Medulla oblongata (tissue), 1 donor: ENCODE results near the gene ZNF546.

Source experiments
- DNase-seq: peaks from one replicate; pipeline ENCODE4 v3.0.0-alpha.2; 2015; ENCODE audit errors: extremely low spot score

The ZNF546 gene

GRCh38 chr19:40055832-40056504, 59.1 kb downstream of the ZNF546 start, which contains the start of gene ZNF780B:
Gene ZNF780B, minus strand, starts transcription at chr19:40056231. Its CDS starts 5,899 bp downstream, at chr19:40050332.
- DNase-seq: peak; percentile 84

DNA sequence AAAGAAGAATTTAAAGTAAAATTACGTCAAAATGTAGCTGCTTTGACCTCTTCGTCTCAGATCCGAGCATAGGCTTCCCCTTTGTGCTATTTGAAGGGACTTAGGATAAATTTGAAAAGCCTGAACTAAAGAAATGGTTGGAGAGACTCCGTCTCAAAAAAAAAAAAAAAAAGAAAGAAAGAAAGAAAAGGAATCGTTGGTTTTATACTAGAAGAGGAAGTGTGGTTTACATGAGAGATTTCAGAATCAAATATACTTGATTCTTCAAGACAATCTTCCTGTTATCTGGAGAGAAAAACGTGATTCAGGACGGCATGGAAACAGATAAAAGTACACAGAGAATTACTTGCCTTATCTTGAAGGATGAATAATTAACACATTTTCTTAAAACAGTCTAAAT, 59.6 kb downstream of the ZNF546 start:
- DNase-seq: no peak

DNA sequence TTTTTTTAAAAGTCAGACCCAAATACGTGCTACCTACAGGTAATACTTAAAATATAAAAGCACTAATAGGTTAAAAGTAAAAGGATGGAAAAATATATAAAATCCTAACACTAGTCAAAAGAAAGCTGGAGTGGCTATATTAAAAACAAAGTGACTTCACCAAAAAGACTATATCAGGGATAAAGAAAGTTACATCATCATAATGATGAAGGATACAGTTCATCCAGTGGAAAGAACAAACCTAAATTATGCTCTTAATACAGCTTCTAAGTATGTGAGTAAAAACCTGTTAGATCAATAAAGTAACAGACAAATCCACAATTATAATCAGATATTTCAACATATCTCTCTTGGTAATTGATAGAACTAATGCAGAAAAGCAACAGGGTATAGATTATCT, 60.3 kb downstream of the ZNF546 start:
- no peak for DNase-seq

DNA sequence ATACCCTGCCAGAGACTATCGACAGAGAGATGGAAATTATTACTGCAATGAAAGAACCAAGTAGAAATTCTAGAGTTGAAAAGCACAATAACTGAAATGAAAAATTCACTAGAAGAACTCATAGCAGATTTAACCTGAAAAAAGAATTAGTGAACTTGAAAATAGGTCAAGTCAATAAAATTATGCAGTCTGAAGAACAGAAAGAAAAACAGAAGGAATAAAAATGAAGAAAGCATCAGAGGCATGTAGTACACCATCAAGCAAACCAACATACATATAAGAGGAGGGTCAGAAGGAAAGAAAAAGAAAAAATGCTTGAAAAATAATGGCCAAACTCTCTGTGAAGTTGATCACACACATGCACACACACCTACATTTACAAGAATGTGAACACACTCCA, 62.8 kb downstream of the ZNF546 start:
- no peak for DNase-seq

GRCh38 chr19:40070058-40070457, 73.2 kb downstream of the ZNF546 start:
- no peak for DNase-seq
